Activated CD4-positive, alpha-beta T cell treated with anti-CD3 and anti-CD28 coated beads, Interleukin-2, Interleukin-6, amounts not matched to agents 100 ng/mL and 50 ng/mL, durations not matched to agents 16 hours and 8 hours (primary cell): ENCODE results near the gene UBE2QL1.

Experiments used
- DNase-seq: peaks from one replicate; pipeline ENCODE4 v3.0.0-alpha.2; 2020

UBE2QL1 gene

DNA sequence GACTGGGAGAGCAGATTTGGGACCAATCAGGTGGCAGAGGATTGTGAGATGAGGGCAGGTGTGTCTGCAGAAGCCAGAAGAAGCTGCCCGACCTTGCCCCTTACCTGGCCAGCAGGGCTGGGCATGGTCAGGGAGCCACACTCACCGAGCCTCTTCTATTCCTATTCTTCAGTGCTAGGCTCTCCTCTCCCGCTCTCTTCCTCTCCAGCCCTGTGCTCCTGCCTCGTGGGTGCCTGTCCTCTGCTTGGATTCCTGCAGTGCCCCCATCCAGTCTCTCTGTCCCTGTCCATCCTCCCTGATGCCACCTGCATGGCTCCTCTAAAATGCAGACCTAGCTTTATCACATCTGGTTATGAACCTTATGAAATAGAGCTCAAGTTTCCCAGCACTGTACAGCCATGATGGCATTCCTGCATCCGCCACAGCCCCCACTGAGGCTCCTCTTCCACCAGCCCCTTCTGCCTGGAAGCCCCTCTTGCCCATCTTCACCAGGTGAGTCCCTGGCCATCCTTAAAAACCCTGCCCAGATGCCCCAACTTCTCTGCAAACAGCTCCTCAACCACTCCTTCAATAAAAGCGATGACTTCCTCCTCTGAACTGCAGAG lies 8.2 kb downstream of the UBE2QL1 start:
- DNase-seq, result no peak

DNA sequence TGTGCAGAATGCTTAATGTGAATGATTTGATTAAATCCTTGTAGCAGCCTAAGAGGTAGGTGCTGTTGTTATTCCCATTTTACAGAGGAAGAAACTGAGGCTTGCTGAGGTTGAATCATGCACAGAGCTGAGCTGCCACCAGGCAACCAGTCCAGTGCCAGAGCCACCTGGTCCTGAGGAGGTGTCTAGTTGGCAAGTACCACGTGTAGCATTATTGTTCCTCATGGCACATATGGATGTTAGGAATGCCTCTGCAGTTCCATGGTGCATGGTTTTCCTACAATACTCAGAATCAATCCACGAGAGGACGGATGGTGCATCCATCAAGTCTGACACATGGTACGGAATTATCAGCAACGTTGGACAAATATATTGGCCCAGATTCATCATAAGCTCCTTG lies 8.9 kb downstream of the UBE2QL1 start:
- no peak for DNase-seq

DNA sequence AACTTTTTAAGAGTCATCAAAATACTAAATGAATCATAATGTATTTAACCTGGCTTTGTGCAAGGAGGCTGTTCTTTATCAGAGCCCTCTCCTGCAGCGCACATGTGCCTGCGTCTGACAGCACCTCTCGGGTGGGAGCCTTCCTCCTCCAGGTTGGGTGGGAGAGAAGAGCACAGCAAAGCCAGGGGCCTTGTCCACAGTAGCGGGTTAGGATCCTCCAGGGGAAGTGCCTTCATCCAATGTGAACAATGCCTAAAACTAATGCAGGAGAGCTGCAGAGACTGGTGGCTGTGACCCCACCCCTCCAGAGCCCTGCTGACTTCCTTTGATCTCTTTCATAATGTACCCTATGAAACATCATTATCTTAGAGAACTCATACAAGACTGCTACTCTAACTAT lies 10.2 kb downstream of the UBE2QL1 start:
- no peak for DNase-seq

DNA sequence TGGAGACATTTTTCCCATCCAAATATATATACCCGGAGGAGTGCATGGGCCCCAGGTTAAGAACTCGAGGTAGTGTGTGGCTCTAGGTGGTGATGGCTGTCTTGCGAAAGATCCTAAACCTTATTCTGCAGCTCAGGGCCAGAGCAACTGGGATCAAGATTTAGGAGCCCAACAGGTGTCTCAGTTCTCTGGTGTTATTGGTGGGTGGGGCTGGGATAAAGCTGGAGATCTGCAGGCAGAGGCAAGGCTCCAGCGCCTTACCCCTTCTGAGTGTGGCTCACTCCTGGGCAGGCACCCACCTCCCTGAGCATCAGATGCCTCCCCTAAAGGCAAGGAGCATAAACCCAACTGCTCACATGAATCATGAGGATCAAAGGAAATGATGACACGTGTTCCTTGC lies 11.2 kb downstream of the UBE2QL1 start:
- DNase-seq, result no peak

DNA sequence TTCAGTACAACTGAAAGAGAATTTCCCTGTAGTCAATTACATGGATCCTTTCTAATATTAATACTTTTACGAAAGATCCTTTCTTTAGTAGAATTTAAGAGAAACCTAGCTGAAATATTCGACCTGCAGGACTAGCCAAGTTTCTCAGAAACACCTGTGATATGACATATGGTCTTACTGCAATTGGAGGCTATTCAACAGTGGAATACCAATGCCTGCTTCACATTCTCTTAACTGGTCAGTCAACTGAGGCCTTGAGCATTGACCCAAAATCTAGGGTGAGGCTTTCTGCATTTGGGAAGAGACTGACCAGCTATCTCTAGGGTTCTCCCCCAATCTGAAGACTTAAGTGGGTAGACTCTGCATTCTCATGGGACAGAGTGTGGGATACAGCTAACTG lies 12.3 kb downstream of the UBE2QL1 start:
- no peak for DNase-seq

DNA sequence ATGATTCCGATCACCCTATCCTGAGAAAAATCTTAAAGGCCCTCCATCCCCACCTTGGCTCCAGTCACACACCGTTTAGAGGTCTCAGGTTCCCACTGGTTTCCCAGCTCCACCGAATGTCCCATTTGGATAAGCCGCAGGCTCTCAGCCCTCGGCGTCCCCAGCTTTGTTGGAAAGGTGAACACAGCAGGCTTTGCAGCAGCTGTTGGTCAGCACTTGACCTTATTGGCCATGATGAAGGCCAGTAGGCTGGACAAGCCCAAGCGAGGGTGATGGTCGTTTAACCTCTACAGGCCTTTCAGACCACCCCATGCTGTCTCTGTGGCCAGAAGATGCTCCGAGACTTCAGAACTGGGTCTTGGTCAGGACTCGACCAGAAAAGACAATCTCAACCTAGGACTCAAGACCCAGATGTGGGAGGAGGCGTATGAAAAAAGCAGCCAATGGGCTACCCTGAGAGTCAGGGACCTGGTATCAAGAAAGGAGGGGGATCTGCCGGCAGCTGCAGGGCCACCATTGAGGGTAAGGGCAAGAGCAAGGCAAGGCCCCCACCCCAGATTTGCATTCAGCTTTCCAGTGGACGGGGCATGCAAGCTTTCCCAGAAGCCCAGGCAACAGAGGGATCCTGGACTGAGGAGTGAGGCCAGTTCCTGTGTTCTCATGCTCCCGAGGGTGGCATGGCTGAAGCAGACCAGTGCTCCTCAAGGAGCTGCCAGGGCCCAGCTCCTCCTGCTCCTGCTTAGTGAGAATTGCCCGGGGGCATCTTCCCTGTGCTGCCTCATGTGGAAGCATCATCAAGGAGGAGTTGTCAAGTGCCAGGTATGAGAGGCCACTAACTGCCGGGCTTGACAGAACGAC lies 13.4 kb downstream of the UBE2QL1 start:
- DNase-seq, result no peak

DNA sequence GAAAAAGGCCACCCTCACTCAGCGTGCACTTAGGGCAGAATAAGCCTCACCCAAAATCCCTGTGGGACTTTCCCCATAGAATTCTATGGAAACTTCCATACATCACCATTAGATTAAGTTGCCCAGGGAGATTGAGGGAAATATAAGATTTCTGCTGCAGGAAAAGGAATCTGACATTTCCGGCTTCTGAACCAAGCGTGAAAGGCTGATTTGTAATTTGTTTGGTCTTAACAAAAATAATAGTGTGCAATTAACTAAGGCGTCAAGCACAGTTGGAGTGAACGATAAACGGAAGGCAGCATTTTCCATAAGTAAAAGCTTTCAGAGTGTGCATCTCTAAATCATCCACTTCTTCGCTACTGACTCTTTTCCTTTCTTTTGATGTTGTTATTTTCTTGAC lies 14.0 kb downstream of the UBE2QL1 start:
- no peak for DNase-seq

DNA sequence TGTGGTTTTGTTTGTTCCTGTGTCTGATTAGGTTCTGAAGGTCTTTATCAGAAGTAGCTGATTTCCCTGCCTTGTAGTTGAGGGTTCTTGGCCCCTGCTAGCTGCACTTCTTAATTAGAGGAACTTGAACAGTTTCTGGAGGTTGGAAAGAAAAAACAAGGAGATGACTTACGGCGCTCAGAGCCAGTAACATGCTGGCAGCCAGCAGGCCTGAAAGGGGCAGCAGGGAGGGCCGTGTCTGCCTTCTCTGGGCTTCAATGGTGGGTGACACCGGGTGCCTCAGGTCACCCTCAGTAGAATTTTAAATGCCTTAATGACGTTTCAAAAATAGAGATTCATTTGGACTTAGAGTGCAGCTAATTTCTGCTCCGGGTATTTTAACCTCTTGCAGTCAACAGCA lies 15.8 kb downstream of the UBE2QL1 start:
- no peak for DNase-seq

DNA sequence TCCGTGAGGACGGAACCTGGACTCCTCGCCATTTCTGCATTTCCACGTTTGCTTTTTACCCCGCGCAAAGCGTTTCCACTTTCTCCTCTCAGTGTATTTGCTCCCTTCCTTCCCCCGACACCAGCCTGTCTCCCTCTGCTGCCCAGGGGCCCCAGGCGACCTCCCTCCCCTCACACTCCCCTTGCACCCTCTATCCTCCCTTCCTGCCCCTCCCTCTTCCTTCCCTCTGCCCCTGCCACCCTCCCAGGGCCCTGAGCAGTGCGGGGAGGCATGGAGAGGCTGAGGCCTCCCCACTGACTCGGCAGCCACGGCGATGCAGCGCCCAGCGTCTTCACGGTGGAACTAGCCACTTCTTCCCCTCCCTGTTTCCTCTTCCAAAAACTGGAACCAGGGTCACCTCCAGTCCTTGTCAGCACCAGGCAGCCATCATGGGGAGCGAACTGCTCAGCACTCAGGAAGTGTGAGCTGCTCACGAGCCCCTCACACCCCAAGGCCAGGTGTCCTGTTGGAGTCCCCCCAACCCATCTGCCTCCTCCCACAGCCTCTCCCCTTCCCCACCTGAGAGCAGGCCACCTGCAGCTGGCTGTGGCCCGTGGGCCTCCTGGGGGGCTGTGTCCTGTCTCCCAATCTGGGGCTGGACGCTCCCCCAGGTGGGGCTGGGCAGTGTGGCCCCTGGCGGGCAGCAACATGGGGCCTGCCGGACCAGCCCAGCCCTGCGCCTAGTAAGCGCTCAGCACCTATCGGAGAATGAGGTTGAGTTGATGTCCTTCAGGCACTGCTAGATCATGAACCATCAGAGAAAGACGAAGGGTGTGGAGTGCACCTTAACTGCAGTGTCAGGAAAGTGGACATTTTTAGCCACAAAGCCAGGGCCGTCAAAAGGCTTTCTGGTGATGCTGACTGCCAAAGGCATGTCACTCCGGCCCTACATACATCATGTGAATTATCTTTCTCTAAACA lies 17.5 kb downstream of the UBE2QL1 start:
- no peak for DNase-seq

DNA sequence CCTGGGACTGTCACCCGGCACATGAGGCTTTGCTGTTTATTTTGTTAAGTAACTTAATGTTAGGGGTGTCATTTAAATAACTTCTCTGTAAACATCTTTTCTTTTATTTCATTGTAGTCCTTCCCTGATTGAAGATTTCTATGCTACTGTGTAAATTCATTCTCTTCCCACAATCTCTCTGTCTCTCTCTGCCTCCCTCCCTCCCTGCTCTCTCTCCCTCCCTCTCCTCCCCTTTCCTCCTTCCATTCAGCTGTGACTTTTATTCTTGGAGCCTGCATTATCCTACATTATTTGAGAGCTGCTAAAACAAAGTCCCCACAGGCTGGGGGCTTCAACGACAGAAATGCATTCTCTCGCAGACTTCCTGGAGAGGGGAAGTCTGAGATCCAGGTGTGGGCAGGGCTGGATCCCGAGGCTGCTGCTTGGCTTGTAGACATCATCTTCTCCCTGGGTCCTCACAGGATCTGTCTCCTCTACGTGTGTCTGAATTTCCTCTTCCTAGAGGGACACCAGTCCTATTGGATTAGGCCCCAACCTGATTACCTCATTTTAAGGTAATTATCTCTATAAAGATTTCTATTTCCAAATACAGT lies 18.4 kb downstream of the UBE2QL1 start:
- no peak for DNase-seq

DNA sequence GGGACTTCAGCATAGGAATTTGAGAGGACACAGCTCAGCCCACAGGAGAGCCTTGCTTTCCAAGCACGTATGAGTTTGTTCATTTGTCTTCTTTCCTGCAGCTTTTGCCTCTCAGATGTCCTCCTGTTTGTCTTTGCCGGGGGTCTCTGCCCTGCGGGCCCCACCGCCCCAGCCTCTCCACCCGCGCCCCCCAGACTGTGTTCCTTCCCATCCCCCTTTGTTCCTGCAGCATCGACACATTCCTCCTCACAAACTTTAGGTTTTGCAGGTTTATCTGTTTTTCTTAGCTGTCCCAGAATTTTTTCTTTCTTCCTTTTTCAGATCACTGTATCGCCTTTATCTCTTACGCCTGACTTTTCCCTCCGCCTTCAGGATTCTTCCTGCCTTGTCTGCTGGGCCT lies 18.9 kb downstream of the UBE2QL1 start:
- DNase-seq, result no peak

DNA sequence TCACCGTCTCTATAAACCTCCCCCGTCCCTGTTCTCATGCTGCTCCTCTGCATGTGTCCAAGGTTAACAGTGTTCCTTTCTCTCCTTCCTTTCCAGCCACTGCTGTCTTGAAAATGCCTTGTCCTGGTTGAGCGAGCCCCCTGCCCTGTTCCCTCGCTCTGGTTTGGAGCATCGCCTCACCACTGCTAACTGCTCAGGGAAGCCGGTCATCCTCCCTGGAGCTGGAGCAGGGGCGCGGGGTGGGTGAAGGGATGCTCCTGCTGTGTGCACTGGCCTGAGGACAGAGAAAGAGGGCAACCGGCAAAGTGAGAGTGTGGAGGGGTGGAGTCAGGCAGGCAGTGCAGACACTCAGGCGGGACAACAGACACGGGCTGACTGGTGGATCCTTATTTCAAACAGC lies 19.4 kb downstream of the UBE2QL1 start:
- no peak for DNase-seq

DNA sequence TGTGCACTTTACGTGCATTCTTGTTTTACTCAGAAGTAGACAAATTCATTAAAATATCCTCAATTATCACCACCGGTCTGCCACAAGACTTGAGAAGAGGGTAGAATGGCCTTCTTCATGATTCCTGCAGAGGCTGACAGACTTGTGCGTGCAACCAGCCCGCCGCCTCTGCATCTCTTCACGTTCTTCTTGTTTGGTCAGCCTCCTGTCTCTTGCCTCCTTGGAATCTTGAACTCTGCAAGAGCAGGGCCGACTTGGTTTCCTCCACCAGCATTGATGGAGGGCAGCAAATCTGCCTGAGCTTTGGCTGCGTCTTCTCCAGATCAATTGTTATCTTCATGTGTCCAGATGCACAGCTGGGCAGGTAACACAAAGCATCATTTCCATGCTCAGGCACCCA lies 20.2 kb downstream of the UBE2QL1 start:
- DNase-seq, result no peak

DNA sequence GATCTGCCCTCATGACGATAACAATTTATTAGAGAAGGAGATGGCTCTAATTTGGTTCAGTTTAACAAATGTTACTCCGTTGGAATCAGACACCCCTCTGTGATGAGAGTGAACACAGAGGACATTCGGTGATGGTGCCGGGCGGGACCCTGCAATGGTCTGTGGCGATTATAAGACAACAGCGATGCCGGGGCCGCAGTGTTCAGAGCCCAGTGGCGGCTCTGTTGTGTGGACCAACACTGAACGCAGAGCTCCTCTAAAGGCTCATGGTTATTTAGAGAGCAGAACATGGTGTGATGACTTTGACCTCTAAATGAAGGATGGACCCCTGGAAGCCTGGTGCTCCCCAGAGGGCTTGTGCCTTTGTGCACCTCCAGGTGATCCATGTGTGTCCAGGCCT lies 21.2 kb downstream of the UBE2QL1 start:
- no peak for DNase-seq

DNA sequence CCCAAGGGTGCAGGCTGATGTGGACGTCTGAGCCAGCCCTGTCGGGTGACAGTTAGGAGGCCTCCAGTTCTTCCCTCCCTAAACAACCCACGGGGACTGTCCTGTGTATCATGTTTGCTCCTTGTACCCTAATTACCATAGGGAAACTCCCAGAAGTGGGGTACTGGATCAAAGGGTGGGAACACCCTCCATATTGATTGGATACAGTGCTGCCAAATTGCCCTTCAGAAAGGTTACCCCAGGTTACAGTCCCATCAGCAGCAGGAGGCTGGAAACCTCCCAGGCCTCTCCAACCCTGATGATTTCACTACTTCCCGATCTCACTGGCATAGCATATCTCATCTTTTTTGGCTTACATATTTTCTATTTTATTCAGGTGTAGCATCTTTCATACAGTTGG lies 22.0 kb downstream of the UBE2QL1 start:
- no peak for DNase-seq

DNA sequence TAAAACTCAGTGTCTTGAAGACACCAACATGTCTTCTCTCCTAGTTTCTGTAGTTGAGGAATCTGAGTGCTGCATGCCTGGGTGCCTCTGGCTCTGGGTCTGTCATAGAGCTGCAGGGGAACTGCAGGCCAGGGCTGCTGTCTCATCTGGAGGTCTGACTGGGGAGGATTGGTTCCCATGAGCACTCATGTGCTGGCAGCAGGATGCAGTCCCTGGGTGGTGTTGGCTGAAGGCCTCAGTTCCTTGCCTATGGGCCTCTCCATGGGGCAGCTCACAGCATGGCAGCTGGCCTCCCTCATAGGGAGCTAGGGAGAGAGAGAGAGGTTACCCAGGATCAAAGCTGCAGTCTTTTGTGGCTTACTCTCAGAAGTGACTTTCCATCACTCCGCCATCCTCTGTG lies 22.6 kb downstream of the UBE2QL1 start:
- DNase-seq, result no peak

DNA sequence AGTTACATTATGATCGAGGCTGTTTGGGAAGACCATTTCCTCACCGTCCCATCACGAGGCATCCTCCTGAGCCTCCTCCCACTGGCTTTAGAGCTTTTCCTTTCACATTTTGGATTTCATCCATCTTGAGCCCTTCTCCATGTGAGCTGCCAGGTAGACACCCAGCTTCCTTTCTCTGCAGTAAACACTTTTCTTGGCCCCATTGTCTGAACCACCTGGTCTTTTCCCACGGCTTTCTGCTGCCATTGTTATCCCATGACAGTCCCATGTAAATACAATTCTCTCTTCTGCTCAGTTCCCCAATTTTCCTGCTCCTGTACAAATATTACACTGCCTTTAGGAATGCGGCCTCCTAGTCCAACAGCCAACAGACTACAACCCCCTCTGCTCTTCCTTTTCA lies 24.1 kb downstream of the UBE2QL1 start:
- DNase-seq, result no peak

DNA sequence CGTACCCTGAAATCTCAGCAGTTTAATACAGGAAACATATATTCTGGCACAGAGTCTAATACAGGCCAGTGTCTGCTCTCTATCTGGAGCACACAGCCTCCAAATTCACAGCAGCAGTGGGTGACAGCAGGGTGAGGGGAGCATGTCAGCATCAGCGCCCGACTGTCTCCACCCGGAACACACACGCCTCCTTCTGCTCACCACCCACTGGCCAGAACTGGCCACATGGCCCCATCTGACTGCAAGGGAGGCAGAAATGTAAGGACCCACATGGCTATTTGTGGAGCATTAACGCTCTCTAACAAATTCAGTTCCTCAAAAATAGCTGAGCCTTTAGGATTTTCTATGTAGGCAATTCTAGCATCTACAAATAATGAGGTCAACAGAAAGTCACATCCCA lies 24.6 kb downstream of the UBE2QL1 start:
- DNase-seq, result no peak

DNA sequence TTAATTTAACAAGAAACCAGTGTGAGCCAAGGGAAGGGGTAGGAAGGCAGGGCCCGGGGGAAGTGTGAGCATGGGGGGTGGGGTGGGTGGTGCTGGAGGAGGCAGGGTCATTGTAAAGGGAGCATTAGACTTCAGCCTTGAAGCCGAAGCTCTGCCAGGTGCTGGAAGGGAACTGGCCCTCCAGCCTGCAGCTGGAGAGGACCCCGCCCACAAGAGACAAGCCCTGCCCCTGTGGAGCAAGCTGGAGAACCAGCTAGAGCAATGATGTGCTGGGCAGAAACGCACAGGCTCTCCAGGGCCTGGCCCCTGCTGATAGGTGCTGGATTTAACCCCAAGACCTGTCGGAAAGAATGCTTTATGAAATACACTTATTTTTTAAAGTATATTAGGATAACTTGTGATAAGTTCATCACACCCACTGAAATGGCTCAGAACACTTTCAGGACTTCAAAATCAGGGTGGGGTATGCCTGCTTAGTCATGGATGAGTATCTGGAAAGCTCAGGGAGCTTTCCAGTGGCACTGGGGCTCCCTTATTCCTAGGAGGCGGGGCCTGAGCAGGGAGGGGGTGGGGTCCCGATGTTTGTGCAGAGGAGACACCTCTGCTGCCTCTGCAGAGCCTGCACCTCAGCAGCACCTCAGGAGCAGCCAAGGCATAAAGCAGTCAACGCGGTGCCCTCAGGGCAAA lies 27.1 kb downstream of the UBE2QL1 start:
- no peak for DNase-seq

DNA sequence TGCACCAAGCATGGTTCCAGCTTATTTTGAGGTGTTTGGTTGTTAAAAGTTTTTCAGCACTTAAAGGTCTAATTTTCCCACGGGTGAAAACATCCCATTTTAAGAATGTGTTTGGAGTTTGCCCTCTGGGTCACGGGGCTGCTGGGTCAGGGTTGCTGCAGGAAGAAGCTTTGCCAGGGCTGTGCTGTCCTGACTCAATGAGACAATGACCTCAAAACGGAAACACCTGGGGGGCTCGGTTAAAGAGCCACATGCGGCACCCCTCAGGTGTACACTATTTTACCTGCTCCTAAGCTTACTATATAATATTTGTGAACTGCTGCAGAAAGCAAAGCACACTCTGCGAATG lies 27.6 kb downstream of the UBE2QL1 start:
- no peak for DNase-seq

DNA sequence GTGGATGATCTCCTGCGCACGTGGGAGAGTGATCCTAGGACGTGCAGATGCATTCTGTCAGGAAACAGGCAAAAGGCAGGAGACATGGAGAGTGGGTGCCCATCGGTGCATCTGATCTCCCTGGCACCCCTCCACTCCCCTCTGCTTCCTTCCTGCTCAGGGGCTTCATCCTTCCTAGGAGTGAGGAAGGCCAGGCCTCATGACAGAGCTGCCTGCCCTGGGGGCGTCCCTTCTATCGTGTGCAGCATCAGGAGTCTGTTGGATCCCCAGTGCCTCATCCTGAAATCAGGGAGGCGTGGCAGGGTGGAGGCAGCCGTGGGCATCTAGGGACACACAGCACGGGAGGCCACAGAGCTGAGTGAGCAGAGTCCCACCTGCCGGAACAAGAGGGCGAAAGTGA lies 30.1 kb downstream of the UBE2QL1 start:
- DNase-seq, result no peak

DNA sequence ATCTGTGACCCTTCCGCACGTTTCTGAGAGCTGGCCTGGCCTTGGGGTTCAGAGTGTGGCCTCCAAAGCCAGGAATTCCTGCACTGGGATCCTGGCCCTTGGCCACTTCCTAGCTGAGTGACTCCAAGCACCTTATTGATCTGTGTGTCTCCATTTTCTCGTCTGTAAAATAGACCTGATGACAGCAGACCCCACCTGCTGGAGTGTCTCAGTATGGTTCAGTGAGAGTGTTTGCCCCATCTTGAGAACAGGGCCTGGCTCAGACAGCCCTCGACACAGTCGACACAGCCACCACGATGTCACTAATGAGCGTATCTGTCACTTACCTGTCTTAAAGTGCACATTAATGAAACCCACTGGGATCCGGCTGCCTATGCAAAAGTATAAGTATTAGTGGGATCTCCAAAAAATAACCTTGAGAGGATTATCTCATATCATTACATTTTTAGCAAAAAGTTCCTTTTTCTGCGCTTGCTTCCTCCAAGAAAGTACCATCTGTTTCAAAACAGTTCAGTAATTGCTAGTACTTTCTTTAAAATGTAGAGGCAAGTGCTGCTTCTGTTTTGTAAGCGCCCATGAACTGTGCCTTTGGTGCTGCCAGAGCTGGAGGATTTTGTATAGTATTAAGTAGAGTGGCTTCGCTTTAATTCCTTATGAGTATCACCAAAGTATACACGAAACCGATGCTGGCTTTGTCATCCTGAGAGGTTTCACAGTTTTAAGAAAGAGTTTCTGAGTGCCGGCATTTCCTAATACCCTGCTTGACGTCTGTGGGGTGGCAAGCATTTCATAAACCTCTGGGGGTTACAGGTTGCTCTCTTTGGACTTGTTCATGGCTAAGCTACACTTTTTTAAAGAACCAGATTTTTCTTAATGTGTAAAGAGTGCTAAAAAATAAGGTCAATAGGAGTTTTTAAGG lies 31.7 kb downstream of the UBE2QL1 start:
- peak; percentile 28 for DNase-seq
